ENCODE measurements around the gene METTL3.

The METTL3 gene

GRCh38 chr14:21505012-21505553, 6.1 kb downstream of the METTL3 start:
- TF ChIP-seq FOXP2 (optimal IDR thresholded peaks at IDR 0.05; ENCODE audit: borderline replicate concordance, extremely low read depth, extremely low read length, insufficient read depth) = no peak
- no peak for TF ChIP-seq REST (IDR thresholded peaks at IDR 0.05; ENCODE audit: insufficient read depth in 1 of 2, low read depth in 2 of 2, low read length in 2 of 2)
- TF ChIP-seq POLR2AphosphoS5 (IDR thresholded peaks at IDR 0.05; ENCODE audit: low read depth, low read length) = no peak
- TF ChIP-seq TAF1 (IDR thresholded peaks at IDR 0.05; ENCODE audit: borderline replicate concordance, insufficient read depth, low read length) = no peak
- TF ChIP-seq SIN3A (IDR thresholded peaks at IDR 0.05; ENCODE audit: borderline replicate concordance, insufficient read depth, low read length) = no peak

GRCh38 chr14:21503376-21503775, 7.8 kb downstream of the METTL3 start:
- TF ChIP-seq FOXP2 (optimal IDR thresholded peaks at IDR 0.05; ENCODE audit: borderline replicate concordance, extremely low read depth, extremely low read length, insufficient read depth) (no peak), POLR2AphosphoS5 (IDR thresholded peaks at IDR 0.05; ENCODE audit: low read depth, low read length) (no peak), TAF1 (IDR thresholded peaks at IDR 0.05; ENCODE audit: borderline replicate concordance, insufficient read depth, low read length) (no peak), REST (IDR thresholded peaks at IDR 0.05; ENCODE audit: insufficient read depth in 1 of 2, low read depth in 2 of 2, low read length in 2 of 2) (no peak), SIN3A (IDR thresholded peaks at IDR 0.05; ENCODE audit: borderline replicate concordance, insufficient read depth, low read length) (no peak)

GRCh38 chr14:21501568-21501967, 9.6 kb downstream of the METTL3 start:
- TF ChIP-seq TAF1 (IDR thresholded peaks at IDR 0.05; ENCODE audit: borderline replicate concordance, insufficient read depth, low read length) (no peak), SIN3A (IDR thresholded peaks at IDR 0.05; ENCODE audit: borderline replicate concordance, insufficient read depth, low read length) (no peak), POLR2AphosphoS5 (IDR thresholded peaks at IDR 0.05; ENCODE audit: low read depth, low read length) (no peak), REST (IDR thresholded peaks at IDR 0.05; ENCODE audit: insufficient read depth in 1 of 2, low read depth in 2 of 2, low read length in 2 of 2) (no peak), FOXP2 (optimal IDR thresholded peaks at IDR 0.05; ENCODE audit: borderline replicate concordance, extremely low read depth, extremely low read length, insufficient read depth) (no peak)

GRCh38 chr14:21498540-21499526, 12.3 kb downstream of the METTL3 start:
- TF ChIP-seq TAF1 (IDR thresholded peaks at IDR 0.05; ENCODE audit: borderline replicate concordance, insufficient read depth, low read length) = no peak
- TF ChIP-seq POLR2AphosphoS5 (IDR thresholded peaks at IDR 0.05; ENCODE audit: low read depth, low read length) = no peak
- no peak for TF ChIP-seq SIN3A (IDR thresholded peaks at IDR 0.05; ENCODE audit: borderline replicate concordance, insufficient read depth, low read length)
- no peak for TF ChIP-seq REST (IDR thresholded peaks at IDR 0.05; ENCODE audit: insufficient read depth in 1 of 2, low read depth in 2 of 2, low read length in 2 of 2)
- TF ChIP-seq FOXP2 (optimal IDR thresholded peaks at IDR 0.05; ENCODE audit: borderline replicate concordance, extremely low read depth, extremely low read length, insufficient read depth) = no peak
